Duodenal mucosa (tissue), 2 donors: ENCODE data around the gene FGB.

Source experiments
- H3K27ac ChIP-seq: one replicate; pipeline ENCODE4 v1.7.0; 2013; ENCODE audit warnings: low read depth, low read length
- H3K27me3 ChIP-seq, 2 donors: one replicate each; pipeline ENCODE4 v1.7.0; 2013; ENCODE audit warnings: low read length in 2 of 2, control low read depth in 1 of 2; ENCODE audit not compliant: insufficient read depth in 2 of 2, control insufficient read depth in 1 of 2
- H3K36me3 ChIP-seq, 2 donors: one replicate each; pipeline ENCODE4 v1.7.0; 2013; ENCODE audit warnings: low read length in 2 of 2, control low read depth in 1 of 2; ENCODE audit not compliant: insufficient read depth in 2 of 2, control insufficient read depth in 1 of 2
- H3K4me1 ChIP-seq, 2 donors: one replicate each; pipeline ENCODE4 v1.7.0; 2013; ENCODE audit warnings: low read length in 2 of 2, control low read depth in 1 of 2; ENCODE audit not compliant: insufficient read depth in 2 of 2, control insufficient read depth in 1 of 2
- H3K4me3 ChIP-seq, 2 donors: one replicate each; pipeline ENCODE4 v1.7.0; 2013; ENCODE audit warnings: low read length in 2 of 2, low read depth in 1 of 2
- H3K9ac ChIP-seq, 2 donors: one replicate each; pipeline ENCODE4 v1.7.0; 2013; ENCODE audit warnings: low read length in 2 of 2, low read depth in 1 of 2
- H3K9me3 ChIP-seq, 2 donors: one replicate each; pipeline ENCODE4 v1.7.0; 2013; ENCODE audit warnings: low read length in 2 of 2, control low read depth in 1 of 2; ENCODE audit not compliant: control insufficient read depth in 1 of 2

Gene FGB

DNA sequence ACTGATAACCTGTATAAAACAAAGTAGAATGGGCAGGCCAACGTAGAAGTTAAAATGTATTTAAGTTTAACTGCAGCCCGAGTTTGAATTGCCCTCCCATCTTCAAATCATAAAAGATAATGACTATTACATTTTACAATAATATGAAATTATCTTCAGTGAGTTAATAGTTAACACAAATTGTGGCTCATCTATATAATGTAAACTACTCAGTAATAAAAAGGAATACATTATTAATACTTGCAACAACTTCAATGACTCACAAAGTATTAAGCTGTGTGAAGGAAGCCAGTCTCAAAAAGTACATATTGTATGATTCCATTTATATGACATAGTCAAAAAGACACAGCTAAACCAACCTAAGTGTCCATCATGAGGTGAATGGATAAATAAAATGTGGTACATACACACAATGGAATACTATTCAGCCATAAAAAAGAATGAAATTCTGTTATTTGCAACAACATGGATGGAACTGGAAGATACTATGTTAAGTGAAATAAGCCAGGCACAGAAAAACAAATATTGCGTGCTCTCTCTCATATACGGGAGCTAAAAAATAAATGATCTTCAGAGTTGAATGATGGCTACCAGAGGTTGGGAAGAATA is 20.4 kb upstream of the FGB start:
- Histone ChIP-seq H3K27ac (no peak overlapping the region), H3K4me1 (no peaks in the 10 kb centered on the region), H3K27me3 (no peaks in the 10 kb centered on the region), H3K9me3 (no peaks in the 10 kb centered on the region), H3K36me3 (peaks cover 47 to 86% of the 10 kb centered on the region in 2 donors), H3K4me3 (no peak overlapping the region), H3K9ac (no peak overlapping the region)

DNA sequence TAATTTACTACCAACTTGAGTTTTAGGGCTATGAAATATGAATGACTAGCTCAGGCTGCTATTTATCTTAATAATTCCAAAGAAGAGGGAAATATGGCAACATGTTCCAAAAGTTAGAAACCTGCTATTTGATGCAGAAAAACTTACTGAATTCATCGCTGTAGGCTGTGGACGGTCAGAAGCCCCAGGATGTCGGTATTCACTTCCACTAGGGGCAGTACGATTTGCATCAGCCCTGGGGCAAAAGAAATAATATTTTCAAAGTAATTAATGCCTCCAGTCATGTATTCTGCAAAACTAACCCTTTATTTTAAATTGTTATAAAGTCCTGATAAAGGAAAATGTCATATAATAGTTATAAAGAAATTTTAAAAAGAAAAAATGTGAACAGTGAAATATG is 17.1 kb upstream of the FGB start:
- H3K36me3 ChIP-seq: peaks cover 28 to 54% of the 10 kb centered on the region in 2 donors
- H3K9me3 ChIP-seq: no peaks in the 10 kb centered on the region
- H3K4me3 ChIP-seq: no peak overlapping the region
- no peak overlapping the region for H3K9ac ChIP-seq
- H3K27me3 ChIP-seq: no peaks in the 10 kb centered on the region
- peaks cover 14 to 15% of the 10 kb centered on the region in 2 donors for H3K4me1 ChIP-seq
- no peak overlapping the region for H3K27ac ChIP-seq

DNA sequence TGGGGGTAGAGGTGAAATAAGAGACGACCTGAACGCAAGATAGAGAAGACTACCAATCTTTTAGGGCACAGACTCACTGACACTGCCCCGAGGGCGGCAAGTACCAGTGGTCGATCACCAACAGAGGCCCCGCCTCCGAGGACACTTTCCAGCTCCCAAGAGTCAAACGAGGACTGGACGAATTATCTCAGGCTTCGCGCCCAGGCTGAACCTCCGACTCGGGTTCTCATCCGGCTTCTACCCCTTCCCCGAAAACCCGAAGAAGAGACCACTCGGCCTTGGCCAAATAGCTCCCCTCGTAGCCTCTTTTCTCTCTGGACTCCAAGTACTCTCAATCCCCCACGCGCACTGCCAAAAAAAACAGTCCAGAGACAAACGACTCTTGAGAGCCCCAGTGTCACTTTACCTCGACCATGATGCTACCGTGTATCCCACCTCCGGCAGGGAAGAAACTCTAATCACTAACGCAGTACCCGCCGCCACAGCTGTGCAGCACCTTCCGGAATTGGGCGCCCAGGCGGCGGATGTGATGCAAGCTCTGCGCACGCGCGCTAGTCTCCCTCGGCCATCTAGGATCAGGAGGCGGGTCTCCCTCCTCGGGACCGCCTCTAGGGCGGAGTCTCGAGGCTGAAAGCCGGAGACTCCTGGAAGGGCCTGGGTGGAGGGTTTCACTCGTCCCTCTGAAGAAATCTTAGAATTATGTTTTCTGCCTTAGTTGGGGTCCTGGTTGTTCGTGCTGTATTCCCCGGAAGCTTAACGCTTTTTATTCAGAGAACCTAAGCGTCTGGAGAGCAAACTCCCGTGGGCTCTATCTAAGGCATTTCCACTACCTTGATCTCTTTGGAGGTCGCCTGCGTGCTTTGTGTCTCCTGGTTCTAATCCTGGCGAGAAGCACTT is 12.7 kb upstream of the FGB start, which contains the start of gene PLRG1:
Gene PLRG1 (minus strand): TSS at position 507 of the 897 bp plus-strand sequence. CDS start 92 bp downstream, at position 415.
- no peak within 1 kb of the TSS for H3K27ac ChIP-seq
- H3K36me3 ChIP-seq: peaks cover 8 to 15% of the 10 kb centered on the region in 2 donors
- H3K4me1 ChIP-seq: peaks cover 19 to 20% of the 10 kb centered on the region in 2 donors
- H3K9ac ChIP-seq: peak within 1 kb of the TSS; percentile 86 to 95
- no peaks in the 10 kb centered on the region for H3K9me3 ChIP-seq
- H3K27me3 ChIP-seq: no peaks in the 10 kb centered on the region
- peak within 1 kb of the TSS; percentile 89 to 95 for H3K4me3 ChIP-seq

DNA sequence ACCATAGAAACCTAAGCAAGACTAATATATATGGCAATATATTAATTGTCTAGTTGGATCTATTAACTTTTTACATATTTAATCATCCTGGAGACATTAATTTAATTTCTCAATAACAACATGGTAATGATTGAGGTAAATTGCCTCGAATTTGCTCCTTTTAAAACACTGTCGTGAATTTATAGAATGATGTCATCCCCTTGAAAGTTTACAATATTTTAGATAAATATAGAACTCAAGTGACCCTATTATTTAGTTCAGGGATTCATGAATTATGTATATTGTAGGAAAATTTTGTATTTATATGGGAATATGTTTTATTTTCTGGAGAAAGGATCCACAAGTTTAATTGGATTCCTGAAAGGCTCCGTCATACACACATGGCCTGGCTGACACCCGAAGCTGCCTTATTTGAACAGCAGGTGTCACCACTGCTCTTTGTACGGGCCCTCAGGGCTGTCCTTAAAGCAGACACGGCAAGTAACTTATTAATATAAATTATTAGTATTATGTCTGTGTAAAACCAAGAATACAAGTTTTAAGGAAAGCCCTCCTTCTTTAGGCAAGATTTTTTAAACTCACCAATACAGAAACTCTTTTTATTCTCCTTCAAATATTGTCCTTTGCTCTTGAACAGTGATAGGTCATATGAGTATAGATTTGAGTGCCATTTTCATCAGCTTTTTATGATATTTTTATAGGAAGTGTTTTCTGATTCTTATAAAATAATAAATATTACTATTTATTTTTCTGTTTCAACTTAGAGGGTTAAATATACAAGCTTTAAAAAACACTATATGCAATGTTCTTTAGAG is 10.7 kb upstream of the FGB start:
- H3K27ac ChIP-seq: no peak overlapping the region
- H3K4me1 ChIP-seq: peaks cover 19 to 20% of the 10 kb centered on the region in 2 donors
- H3K4me3 ChIP-seq: no peak overlapping the region
- no peaks in the 10 kb centered on the region for H3K27me3 ChIP-seq
- no peak overlapping the region for H3K9ac ChIP-seq
- peaks cover 0 to under 1% of the 10 kb centered on the region in 2 donors for H3K36me3 ChIP-seq
- H3K9me3 ChIP-seq: no peaks in the 10 kb centered on the region

DNA sequence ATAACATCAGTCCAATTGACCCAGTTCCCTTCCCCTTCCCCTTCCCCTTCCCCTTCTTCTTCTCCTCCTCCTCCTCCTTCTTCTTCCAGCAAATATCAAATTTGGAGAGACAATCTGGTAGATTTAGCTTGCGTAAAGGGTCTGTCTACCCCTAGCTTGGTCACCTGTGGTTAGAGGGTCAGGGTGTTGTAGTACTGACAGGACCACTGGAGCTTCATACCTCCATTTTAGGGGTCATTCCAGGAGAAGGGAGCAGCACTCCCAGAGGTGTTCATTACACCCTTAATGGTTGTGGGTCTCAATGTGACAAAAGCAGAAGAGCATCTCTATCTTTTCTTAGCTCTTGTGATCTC is 3.7 kb upstream of the FGB start:
- H3K36me3 ChIP-seq: no peaks in the 10 kb centered on the region
- H3K4me3 ChIP-seq: no peak overlapping the region
- H3K9ac ChIP-seq: no peak overlapping the region

DNA sequence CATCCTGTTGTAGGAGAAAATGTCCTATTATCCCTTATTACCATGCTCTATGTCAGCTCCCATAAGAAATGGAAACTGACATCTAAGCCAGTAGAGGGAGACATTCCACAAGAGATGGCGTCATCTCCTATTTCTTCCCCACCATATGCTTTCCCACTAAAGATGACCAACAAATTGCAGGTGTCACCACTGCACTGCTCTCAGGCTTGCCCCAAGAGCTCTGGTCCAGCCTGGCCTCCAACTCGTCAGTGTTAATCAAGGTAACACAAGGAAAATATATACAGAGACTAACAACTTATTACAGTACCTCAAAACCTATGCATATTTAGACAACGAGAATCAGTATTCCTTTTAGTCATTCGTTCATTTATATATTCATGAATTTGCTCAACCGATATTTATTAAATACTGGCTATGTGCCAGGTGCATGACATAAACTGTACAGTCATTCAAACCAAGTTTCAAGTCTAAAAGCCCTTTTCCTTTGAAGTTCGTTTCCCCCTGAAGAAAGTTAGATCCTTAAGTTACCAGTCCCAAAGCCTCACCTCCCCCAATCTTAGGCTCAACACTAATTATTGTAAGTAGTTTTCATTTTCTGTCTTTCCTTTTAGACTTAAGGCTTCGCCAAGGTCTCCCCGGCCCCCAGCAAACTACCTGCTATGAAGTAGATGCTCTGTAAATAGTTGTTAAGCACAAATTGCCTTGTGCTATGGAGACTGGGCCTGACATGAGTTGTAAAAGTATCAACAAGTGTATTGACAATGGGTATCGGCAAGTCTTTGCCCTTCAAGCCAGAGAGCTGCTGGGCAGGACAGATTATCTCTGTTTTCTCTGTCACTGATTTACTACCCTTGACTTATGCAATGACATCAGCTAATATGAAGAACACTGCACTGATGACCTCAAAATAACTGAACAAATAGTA is 3.1 kb upstream of the FGB start:
- Histone ChIP-seq H3K4me1 (peaks cover 0 to 10% of the 10 kb centered on the region in 2 donors), H3K9ac (no peak overlapping the region), H3K27me3 (no peaks in the 10 kb centered on the region), H3K36me3 (no peaks in the 10 kb centered on the region), H3K9me3 (no peaks in the 10 kb centered on the region), H3K27ac (no peak overlapping the region), H3K4me3 (no peak overlapping the region)

More for the DNA sequence above, 3.7 kb upstream of the FGB start:
- H3K27me3 ChIP-seq: no peaks in the 10 kb centered on the region
- H3K9me3 ChIP-seq: no peaks in the 10 kb centered on the region
- peaks cover 0 to 10% of the 10 kb centered on the region in 2 donors for H3K4me1 ChIP-seq
- H3K27ac ChIP-seq: no peak overlapping the region

DNA sequence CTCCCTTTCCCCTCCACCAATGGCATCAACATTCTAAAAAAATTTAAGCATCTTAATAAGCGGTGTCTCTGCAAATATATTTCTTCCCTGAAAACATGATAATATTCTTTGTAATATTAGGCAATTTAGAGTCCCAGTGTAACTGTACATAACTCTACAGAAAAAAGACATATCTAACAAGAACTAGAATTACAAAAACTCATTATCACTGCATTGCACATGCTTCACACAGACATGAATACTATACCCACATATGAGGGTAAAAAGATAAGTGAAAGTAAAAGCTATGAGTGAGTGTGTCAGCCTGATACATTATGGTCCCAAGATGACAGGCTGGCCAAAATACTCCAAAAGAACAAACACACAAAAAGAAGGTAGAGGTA is 2.4 kb upstream of the FGB start:
- H3K4me3 ChIP-seq: no peak overlapping the region
- peaks cover 0 to 10% of the 10 kb centered on the region in 2 donors for H3K4me1 ChIP-seq
- H3K27me3 ChIP-seq: no peaks in the 10 kb centered on the region
- H3K27ac ChIP-seq: no peak overlapping the region
- no peaks in the 10 kb centered on the region for H3K36me3 ChIP-seq
- no peaks in the 10 kb centered on the region for H3K9me3 ChIP-seq
- no peak overlapping the region for H3K9ac ChIP-seq

DNA sequence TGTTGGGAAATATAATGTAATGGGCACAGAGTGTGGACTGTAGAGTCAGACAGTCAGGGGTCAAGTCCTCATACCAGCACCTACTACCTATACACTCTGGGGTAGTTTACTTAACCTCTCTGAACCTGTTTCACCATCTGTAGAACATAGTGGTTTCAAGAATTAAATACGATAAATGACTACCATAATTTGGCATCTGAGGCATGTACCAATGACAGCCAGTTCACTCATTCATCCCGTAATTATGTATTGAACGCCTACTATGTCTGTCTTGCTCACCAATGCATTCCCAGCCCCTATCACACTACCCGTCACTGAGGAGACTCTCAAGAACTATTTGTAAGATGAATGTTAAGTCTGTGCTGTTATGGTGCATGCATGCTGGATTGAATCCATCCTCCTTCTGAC is 2.0 kb upstream of the FGB start:
- peaks cover 0 to 10% of the 10 kb centered on the region in 2 donors for H3K4me1 ChIP-seq
- H3K27me3 ChIP-seq: no peaks in the 10 kb centered on the region
- no peaks in the 10 kb centered on the region for H3K36me3 ChIP-seq
- no peak overlapping the region for H3K9ac ChIP-seq
- H3K4me3 ChIP-seq: no peak overlapping the region
- no peak overlapping the region for H3K27ac ChIP-seq
- H3K9me3 ChIP-seq: no peaks in the 10 kb centered on the region

DNA sequence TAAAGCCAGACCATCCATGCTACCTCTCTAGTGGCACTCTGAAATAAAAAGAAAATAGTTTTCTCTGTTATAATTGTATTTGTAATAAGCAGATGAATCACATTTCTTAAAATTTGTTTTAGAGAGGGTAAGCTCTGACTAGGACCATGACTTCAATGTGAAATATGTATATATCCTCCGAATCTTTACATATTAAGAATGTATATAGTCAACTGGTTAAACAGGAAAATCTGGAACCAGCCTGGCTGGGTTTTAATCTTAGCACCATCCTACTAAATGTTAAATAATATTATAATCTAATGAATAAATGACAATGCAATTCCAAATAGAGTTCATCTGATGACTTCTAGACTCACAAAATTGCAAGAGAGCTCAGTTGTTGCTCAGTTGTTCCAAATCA is 1.5 kb downstream of the FGB start:
- no peak overlapping the region for H3K27ac ChIP-seq
- H3K9ac ChIP-seq: no peak overlapping the region
- no peaks in the 10 kb centered on the region for H3K9me3 ChIP-seq
- H3K36me3 ChIP-seq: no peaks in the 10 kb centered on the region
- H3K4me1 ChIP-seq: peaks cover 0 to 10% of the 10 kb centered on the region in 2 donors
- H3K4me3 ChIP-seq: no peak overlapping the region
- no peaks in the 10 kb centered on the region for H3K27me3 ChIP-seq
